ENCODE data around the gene TPPP3.

DNA sequence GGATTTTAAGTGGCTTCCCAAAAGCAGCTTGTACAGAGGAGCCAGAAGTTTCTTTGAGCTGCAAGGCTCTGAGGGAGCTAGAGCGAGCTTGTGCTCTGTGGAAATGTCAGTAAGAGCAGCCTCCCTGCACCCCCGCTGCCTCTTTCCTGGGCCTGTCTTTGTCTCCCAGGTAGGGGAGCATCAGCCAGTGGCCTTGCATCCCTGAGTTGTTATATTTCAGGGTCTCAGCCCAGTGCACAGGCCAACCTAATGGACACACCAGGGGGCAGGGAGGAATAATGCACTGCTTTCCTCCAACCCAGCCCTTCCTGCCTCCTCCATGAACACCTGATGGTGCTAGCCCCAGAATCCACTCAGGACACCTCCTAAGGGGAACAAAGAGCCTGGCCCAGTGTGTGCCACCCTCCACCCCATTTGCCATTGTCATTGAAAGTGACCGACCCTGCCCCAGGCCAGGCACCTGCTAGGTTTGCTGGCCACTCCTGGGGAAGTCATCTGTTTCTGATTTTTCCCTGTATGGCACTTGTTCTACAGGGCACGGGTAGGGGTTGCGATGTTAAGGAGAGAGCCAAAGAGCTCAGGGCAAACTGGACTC, 6.3 kb downstream of the TPPP3 start:
- TF ChIP-seq, protein P1, sequence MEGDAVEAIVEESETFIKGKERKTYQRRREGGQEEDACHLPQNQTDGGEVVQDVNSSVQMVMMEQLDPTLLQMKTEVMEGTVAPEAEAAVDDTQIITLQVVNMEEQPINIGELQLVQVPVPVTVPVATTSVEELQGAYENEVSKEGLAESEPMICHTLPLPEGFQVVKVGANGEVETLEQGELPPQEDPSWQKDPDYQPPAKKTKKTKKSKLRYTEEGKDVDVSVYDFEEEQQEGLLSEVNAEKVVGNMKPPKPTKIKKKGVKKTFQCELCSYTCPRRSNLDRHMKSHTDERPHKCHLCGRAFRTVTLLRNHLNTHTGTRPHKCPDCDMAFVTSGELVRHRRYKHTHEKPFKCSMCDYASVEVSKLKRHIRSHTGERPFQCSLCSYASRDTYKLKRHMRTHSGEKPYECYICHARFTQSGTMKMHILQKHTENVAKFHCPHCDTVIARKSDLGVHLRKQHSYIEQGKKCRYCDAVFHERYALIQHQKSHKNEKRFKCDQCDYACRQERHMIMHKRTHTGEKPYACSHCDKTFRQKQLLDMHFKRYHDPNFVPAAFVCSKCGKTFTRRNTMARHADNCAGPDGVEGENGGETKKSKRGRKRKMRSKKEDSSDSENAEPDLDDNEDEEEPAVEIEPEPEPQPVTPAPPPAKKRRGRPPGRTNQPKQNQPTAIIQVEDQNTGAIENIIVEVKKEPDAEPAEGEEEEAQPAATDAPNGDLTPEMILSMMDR (IDR thresholded peaks at IDR 0.05), result no peak
- TF ChIP-seq POLR2A (IDR thresholded peaks at IDR 0.05), result no peak

All from esophagus squamous epithelium (tissue), 4 donors.